ENCODE measurements around the gene FBXO44.

Gene FBXO44

DNA sequence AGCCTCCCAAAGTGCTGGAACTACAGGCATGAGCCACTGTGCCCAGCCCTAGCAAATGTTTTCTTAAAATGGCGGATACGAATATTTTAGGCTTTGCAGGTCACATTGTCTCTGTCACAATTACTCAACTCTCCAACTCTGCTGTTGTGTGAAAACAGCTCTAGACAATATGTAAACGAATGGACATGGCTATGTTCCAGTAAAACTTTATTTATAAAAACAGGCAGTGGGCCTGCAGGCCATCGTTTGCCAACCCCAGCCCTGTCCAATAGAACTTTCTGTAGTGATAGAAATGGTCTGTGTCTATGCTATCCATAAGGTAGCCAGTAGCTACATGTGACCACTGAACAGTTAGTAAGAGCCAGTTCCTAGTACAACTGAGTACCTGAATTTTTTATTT, 5.1 kb downstream of the FBXO44 start:
- no peak for DNase-seq (ENCODE audit: low read depth)

DNA sequence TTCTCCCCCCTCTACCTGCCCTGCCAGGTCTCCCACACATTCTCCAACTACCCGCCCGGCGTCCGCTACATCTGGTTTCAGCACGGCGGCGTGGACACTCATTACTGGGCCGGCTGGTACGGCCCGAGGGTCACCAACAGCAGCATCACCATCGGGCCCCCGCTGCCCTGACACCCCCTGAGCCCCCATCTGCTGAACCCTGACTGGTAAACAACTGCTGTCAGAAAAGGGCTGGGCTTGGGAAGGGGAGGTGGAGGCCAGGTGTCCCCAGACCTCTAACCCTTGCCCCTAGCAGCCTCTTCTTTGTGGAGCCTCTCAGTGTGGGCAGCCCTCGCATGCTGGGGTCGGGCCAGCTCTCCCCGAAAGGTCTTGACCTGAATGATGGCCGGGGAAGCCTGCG, 6.4 kb downstream of the FBXO44 start:
- no peak for DNase-seq (ENCODE audit: low read depth)

DNA sequence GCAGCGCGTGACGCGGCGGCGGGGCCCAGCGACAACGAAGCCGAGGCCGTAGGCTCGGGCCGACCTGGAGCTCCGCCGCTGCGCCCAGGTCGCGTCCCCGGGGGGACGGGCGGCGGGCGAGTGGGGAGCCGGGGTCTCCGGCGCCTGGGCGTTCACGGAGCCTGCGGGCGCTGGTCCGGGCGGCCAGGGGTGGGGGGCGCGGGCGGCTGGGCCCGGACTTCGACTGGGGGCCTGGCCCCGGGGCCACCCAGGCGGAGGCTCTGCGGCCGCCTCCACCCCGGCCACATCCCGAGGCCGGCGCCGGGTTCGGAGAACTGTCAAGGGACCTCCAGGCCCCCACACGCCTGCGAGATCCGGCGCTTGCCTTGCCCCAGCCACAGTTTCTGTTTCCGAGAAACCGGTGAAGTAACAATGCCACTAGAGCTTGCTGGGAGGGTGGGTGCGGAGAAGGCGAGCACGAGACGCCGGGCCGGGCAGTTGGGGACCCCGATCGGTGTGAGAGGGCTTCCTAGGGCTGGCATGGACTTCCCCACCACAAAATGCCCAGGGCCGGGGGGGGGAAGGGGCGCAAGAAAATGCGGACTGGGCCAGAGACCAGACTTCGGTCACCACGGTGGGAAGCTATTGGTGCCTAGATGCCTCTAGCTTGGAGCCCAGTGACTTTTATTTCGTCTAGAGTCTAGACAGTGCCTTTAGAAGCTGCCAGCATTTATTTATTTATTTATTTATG, 9.8 kb downstream of the FBXO44 start:
- DNase-seq (ENCODE audit: low read depth), result no peak

DNA sequence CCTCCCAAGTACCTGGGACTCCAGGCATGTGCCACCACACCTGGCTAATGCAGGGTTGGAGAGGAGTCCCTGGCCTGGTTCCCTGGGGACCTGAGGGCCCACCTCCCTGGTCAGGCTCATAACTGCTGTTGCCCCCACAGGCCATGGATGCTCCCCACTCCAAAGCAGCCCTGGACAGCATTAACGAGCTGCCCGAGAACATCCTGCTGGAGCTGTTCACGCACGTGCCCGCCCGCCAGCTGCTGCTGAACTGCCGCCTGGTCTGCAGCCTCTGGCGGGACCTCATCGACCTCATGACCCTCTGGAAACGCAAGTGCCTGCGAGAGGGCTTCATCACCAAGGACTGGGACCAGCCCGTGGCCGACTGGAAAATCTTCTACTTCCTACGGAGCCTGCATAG, 13.8 kb downstream of the FBXO44 start:
- DNase-seq (ENCODE audit: low read depth), result no peak

DNA sequence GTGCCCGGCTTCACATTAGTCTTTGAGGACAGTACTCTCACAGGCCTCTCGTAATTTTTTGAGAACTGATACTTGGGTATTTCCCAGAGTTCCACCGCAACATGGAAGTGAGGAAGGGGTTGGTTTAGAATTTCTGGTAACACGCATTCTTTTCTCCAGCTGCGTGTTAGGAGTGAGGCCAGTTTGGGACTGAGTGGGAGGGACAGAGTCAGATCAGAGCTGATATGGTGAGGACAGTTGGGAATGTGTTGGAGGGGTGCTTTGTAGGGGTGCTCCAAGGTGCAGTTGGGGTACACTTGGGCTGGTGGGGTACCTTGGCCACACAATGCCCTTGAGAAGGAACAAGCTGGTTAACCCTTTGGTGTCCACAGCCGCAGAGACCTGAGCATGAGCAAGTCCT, 16.1 kb downstream of the FBXO44 start:
- DNase-seq (ENCODE audit: low read depth), result no peak

DNA sequence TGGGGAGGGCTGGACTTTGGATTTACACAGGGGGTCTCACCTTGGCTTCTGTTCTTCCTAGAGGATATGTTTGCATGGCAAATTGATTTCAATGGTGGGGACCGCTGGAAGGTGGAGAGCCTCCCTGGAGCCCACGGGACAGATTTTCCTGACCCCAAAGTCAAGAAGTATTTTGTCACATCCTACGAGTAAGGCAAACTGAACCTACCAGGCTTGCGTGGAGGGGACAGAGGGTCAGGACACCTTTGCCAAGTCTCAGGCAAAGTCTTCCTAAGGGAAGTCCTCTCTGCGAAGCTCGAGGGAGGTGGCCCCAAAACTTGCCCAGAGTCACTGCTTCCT, 16.5 kb downstream of the FBXO44 start:
- DNase-seq (ENCODE audit: low read depth), result no peak

DNA sequence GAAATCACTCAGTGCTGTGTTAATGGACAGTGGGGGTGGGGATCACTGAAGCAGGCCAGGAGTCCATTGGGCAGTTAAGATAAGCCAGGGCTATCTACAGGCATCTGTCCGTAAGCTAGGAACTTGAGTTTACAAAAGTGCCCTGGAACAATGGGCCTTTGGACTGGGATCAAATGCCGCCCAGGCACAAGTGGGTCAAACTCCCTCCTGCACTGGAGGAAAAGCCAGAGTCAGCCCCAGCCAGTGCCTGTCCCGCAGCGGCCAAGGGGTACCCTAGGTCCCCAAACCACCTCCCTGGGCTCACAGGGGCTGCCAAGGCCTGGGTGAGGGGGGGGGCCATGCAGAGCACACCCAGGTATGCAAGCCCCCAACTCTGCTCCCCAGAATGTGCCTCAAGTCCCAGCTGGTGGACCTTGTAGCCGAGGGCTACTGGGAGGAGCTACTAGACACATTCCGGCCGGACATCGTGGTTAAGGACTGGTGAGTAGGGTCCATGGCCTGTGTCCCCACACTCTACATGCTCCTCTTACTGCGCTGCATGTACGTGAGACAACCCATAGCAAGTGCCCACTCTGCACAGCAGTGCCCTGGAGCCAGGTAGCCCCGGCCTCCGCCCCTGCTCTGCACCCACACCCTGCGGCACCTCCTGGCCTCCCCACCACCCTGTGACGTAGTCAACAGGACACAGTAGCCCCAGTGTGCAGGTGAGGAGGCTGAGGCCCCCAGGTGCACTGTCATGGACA, 17.0 kb downstream of the FBXO44 start:
- DNase-seq (ENCODE audit: low read depth), result no peak

DNA sequence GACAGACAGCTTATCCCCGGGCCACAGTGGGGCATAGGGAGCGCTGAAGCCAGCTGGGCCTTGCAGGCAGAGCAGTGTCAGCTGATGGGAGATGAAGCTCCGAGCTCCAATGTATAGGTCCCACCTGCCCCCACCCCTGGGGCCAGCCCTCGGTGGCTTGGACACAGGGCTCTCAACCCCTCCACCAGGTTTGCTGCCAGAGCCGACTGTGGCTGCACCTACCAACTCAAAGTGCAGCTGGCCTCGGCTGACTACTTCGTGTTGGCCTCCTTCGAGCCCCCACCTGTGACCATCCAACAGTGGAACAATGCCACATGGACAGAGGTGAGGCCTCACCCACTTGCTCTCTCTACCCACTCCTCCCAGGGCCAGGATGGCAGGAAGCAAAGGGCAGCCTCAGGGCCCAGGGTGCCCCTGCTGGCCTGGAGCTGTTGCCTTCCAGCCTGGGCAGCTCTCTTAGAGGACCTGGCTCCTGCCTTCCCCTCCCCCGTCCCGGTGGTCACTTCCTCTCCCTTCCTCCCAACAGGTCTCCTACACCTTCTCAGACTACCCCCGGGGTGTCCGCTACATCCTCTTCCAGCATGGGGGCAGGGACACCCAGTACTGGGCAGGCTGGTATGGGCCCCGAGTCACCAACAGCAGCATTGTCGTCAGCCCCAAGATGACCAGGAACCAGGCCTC, 18.6 kb downstream of the FBXO44 start:
- no peak for DNase-seq (ENCODE audit: low read depth)

DNA sequence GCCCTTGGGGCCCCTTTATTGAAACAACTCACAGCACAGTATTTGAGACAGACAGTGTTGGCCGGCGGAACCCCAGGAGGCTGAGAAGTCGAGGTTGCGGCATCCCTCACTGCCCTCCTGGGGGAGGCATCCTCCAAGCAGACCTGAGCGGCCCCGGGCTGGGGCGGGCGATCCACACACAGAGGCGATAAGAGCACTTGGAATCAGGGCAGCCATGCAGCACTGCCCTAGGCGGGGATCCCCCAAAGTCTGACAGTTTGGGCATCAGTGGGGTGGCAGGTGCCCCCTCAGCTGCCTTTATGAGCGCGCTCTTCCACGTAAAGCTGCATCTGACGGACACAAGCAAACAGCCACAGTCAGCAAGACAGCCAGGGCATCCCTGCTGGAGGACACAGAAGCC, 19.8 kb downstream of the FBXO44 start:
- no peak for DNase-seq (ENCODE audit: low read depth)

DNA sequence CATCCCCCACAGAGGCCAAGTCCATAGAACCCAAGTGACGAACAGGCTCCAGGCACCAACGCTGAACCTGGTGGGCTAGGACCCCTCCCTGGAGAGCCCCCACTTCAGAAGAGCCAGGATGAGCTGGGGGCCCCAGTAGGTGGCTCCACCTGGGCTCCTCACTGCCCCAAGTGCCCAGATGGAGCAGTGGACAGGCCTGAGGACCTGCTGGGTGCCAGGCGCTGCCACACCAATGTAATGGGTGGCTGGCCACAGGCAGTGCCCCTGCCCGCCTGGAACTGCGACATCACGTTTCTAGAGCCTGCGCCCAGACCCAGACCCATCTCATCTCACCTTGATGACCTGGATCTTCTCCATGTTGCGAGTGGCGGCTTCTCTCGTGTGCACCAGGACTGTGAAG, 20.6 kb downstream of the FBXO44 start:
- DNase-seq (ENCODE audit: low read depth), result no peak

DNA sequence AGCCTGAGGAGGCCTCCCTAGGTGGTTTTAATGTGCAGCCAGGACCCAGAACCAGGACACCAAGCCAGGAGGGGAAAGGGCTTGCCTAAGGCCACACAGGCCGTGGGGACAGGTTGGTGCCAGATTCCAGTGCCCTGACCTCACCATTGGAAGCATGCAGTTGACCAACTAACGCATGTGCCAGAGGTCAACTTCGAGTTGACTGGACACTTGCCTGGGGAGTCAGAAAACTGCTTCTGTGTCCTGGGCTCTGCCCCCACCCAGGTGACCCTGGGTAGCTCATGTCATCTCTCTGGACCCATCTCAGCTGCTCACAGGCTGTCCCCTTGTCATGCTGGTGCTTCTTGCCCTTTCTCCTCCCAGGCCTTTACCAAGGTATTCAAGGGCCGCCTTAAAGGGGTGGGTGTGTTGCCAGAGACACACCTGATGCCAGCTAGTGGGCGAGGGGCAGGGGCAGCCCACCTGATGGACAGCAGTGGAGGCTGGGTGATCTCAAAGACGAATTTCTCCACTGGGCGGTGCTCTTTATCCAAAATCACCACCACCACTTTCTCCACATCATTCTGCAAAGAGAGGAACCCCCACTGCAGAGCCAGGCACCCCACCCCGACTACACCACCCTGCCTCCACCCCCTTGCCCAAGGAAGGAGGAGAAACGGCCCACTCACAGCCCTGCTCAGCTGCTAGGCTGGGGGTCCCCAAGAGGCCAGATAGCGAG, 21.9 kb downstream of the FBXO44 start:
- DNase-seq (ENCODE audit: low read depth), result no peak

DNA sequence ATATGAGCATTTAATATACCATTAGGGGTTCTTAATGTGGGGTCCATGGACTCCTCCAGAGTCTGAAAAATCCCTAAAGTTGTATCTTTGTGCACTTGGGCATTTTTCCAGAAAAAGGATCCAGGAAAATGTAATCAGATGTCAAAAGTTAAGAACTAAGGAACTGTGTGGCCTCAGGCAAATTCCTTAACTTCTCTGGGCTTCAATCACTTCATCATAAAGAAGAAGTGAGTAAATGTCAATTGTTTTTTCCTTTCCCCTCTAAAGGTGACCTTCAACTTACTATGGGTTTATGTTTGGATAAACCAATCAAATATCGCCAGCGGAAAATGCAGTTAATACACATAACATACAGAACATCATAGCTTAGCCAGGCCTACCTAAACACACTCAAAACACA, 23.8 kb downstream of the FBXO44 start:
- DNase-seq (ENCODE audit: low read depth), result no peak

DNA sequence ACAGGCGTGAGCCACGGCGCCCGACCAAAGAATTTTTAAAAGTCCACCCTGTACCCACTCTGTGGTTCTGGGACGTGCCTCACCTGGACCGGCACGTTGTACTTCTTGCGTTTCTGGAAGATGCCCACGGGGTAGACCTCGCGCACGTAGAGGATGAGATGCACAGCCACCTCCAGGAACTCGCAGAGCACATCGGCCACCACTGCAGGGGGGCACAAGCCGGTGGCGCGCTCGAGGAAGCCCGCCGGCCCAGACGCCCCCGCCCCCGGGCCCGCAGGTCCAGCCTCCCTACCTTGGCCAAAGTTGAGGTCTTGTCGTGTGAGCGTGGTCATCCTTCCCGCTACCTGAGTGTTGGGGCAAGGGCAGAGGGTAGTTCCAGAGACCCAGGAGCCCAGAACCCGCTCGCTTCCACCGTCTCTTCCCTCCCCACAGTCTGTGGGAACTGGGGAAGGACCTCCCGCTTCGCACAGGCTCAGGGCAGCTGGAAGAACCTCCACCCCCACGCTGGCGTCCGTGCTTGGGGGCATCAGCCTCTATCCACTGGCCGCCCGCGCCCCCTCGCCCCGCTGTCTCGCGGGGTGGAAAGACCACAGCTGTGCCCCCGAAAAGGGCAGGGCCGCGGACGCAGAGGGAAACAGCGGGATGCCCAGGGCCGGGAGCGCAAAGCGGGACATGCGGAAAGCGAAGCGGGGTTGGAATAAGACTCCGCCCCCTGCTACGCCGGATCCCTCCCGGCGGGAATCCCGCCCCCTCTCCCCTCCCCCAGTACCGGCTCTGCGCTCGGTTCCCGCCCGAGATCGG, 25.8 kb downstream of the FBXO44 start:
- DNase-seq (ENCODE audit: low read depth), result no peak

DNA sequence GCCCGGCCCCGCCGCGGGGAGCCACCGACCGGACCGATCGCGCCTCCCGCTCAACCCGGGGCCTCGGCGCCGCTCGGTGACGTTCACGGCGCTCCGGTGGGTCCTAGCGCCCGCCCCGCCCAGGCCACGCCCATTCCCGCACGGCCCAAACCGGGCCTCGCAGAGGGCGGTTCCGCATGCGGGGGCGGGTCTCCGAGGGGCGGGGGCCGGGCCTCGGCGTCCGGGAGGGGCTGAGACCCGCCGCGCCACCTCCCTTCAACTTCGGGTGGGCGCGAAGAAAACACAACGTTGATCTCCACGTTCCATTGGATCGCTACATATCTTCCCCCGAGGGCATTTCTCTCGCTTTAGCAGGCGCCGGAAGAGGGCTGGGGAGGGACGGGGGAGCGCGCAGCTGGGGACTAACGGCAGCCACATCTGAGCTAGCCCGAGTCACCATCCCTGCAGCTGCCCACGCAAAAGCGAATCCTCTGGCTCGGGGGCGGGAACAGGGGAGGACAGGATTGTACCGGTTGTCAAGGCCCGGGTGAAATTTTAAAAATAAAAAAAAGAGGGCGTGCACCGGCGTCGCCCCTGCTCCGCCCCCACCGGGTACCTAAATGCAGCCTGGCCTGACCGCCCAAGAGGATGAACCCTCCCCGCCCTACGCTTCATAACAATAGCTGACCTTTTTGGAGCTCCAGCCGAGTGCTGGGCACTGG, 26.5 kb downstream of the FBXO44 start, which contains the start of gene MAD2L2:
Gene MAD2L2, minus strand, starts transcription at position 78 of the 701 bp plus-strand sequence. CDS start 547 bp downstream, outside the sequence.
- DNase-seq (ENCODE audit: low read depth), result peak; percentile 74

DNA sequence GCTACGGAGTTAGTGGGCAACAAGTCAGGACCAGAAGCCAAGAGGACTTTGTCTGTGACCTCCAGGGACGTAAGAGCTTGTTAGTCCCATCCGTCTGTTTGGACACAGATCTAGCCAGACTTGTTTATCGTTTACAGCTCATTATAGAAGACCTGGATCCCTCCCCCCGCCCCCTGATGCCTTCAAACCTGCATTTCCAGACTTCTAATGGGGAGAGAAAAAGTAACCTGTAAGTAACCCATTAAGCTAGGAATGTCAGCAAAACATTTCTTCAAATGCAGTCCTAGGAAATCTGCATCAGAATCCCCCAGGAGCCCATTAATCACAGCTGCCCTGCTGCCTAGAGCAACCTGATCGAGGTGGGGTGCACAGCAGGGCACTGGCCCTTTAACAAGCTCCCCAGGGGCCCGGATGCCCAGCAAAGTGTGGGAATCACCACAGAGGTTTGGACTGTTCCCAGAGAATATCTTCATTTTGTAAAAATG, 27.7 kb downstream of the FBXO44 start:
- DNase-seq (ENCODE audit: low read depth), result no peak

DNA sequence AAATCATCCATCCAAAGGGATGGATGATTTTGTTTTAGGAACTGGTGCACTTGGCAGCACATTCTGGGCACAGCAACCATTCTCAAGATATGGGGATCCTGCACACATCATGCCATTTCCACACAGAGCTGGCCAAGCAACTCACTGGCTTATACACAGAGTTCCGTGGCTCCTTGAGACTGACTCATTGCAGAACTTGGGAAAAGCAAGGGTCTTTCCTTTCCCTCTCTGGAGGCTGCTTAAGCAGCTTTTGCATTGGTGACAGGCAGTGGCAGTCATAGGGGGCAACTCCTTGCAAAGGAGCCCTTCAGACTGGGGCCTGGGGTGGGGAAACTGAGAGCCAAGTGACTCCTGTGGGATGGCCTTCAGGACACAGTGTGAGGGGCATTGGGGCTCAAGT, 28.1 kb downstream of the FBXO44 start:
- DNase-seq (ENCODE audit: low read depth), result no peak

DNA sequence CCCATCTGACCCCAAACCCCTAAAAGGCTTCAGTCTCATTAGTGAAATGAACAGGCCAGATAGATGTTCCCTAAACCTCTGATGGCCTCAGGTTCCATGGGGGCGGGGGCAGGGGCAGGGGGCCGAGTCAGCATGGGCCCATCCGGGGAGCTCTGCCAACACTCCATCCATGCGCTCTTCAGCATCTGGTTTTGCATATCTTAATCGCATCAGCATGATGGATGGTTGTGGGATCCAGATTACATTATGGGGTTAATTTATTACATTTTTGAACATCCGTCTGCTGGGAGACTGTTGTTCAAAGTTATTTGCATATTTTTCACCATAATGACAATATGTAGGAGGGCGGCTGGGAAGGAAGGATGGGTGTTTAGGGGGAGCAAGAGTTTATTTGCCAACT, 29.4 kb downstream of the FBXO44 start:
- no peak for DNase-seq (ENCODE audit: low read depth)

DNA sequence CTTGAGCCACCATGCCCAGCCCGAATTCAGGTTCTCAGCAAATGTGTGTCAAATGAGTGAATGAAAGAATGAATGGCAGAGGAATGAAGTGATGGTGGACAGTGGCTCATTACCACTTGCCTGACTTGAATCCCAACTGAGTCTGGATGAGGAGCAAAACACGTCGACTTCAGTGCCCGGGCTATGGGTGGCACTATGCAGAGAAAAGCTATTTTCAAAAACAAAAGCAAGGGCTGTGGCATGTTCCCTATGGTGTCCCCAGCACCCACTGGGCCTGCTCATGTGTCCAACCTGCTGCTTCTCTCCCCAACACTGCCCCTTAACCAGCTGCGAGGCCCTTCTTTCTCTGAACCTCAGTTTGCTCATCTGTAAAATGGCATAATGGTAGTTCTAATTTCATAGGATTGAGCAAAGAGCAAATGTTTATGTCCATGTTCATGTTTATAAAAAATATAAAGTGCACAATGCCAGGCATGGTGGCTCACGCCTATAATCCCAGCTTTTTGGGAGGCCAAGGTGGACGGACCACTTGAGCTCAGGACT, 30.6 kb downstream of the FBXO44 start:
- DNase-seq (ENCODE audit: low read depth), result no peak

DNA sequence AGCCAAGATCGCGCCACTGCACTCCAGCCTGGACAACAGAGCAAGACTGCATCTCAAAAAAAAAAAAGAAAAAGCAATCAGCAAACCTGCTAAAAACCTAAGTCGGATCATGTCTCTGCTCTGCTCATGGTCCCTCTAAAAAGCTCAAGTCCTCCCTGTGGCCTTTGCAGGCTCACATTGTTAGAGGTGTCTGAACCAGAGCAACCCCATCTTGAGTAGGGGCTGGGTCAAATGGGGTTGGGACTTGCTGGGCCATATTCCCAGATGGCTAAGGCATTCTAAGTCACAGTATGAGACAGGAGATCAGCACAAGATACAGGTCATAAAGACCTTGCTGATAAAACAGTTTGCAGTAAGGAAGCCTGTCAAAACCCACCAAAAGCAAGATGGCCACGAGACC, 33.8 kb downstream of the FBXO44 start:
- no peak for DNase-seq (ENCODE audit: low read depth)

DNA sequence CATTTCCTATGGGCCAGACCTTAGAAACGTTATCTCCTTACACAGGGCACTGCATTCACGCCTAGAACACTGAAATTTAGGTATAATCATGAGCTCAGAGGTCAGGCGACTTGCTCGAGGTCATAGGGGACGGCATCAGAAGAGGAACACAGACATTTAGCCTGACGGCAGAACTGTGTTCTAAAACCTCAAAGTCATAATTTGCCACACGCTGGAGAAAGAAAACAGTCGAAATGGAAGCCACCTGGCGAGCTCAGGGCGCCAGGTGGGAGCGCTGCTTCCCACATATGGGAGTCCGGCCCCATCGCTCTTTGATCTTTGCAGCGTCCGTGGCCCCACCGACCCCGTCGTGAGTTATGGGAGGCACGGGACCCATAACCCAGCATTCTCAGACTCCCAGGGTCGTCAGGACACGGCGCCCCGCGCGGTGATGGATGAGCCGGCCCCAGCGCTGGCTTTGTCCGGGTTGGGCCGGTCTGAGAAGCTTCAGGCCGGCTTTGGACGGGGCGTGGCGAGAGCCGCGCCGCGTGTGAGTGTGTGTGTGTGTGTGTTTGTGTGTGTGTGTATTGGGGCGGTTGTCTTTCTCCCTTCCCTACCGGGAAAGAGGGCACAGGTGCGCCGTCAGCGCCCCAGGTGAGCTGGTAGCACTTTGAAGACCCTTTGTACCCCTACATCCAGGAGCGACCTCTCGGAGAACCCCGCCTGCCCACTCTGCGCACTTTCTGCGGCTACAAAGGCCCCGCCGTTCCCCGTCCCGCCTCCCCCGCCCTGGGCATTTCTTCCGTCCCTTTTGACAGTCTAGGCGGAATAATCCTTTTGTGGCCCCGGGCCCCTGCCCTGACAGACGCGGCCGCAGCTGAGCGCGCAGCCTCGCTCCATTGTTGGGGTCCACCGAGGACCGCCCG, 36.0 kb downstream of the FBXO44 start:
- DNase-seq (ENCODE audit: low read depth), result no peak

All from fibroblast of gingiva (primary cell).